K562 (cell line): Measurements from ENCODE around the gene HSD17B1. TPM values are rescaled to one million over a fixed set of nuclear protein-coding genes. Genes with fewer than 3 reads are reported as not detected.

Experiments
- CHCHD3 ChIP-seq: fragments of 250-450 bp; sonication (Bioruptor Pico); IDR thresholded peaks from 2 replicates; pipeline ENCODE4 v2.1.2; 2022; ENCODE audit warnings: mild to moderate bottlenecking
- ERF ChIP-seq: fragments of 450-650 bp; formaldehyde crosslinking; IDR thresholded peaks from 2 replicates; pipeline ENCODE4 v1.4.0; 2020; ENCODE audit warnings: mild to moderate bottlenecking, mixed read lengths
- GTF2F1 ChIP-seq: IDR thresholded peaks from 2 replicates; pipeline ENCODE4 v1.6.1; 2011; ENCODE audit warnings: low read depth, low read length, improper control_type of control experiment
- HDGF ChIP-seq: fragments of 450-650 bp; IDR thresholded peaks from 2 replicates; pipeline ENCODE4 v1.6.1; 2016
- HMG20A ChIP-seq: fragments of 450-650 bp; formaldehyde crosslinking; conservative IDR thresholded peaks from 2 replicates; pipeline ENCODE4 v1.4.0; 2020; ENCODE audit warnings: mild to moderate bottlenecking, mixed read lengths
- JUNB ChIP-seq: fragments of 450-650 bp; formaldehyde crosslinking; conservative IDR thresholded peaks from 2 replicates; pipeline ENCODE4 v1.4.0; 2020; ENCODE audit warnings: mild to moderate bottlenecking
- NR2C1 ChIP-seq, 2 experiments: fragments of 450-650 bp; IDR thresholded peaks; 2 replicates each; pipeline ENCODE4 v1.6.1; 2017; ENCODE audit warnings: mild to moderate bottlenecking in 2 of 2, antibody characterized with exemption in 1 of 2, inconsistent platforms in 1 of 2, missing compliant biosample characterization in 1 of 2, missing genetic modification characterization in 1 of 2
- PCBP1 ChIP-seq: fragments of 200-400 bp; formaldehyde crosslinking; IDR thresholded peaks from 2 replicates; pipeline ENCODE4 v1.6.1; 2018; ENCODE audit warnings: mild to moderate bottlenecking, low read depth, low read length; ENCODE audit not compliant: poor library complexity, severe bottlenecking
- POLR3G ChIP-seq: IDR thresholded peaks from 2 replicates; pipeline ENCODE4 v1.6.1; 2011; ENCODE audit not compliant: insufficient read length, insufficient replicate concordance; ENCODE audit errors: extremely low read depth
- PTRF ChIP-seq: fragments of 450-650 bp; IDR thresholded peaks from 2 replicates; pipeline ENCODE4 v1.6.1; 2016; ENCODE audit warnings: mild to moderate bottlenecking, missing genetic modification characterization, missing compliant biosample characterization
- RBM22 ChIP-seq: fragments of 200-400 bp; formaldehyde crosslinking; IDR thresholded peaks from 2 replicates; pipeline ENCODE4 v1.6.1; 2018; ENCODE audit warnings: low read length, low read depth; ENCODE audit not compliant: poor library complexity, severe bottlenecking
- RUNX1 ChIP-seq: sonication (generic); IDR thresholded peaks from 2 replicates; pipeline ENCODE4 v1.6.1; 2016; ENCODE audit warnings: antibody characterized with exemption, low read depth
- TCF3 ChIP-seq: sonication (generic); formaldehyde crosslinking; IDR thresholded peaks from 2 replicates; pipeline ENCODE4 v1.4.0; 2020; ENCODE audit warnings: mild to moderate bottlenecking, missing genetic modification reagents
- ZNF311 ChIP-seq: fragments of 250-450 bp; sonication (Bioruptor Pico); IDR thresholded peaks from 2 replicates; pipeline ENCODE4 v1.4.0; 2020; ENCODE audit warnings: mild to moderate bottlenecking, moderate library complexity
- ZNF589 ChIP-seq: fragments of 200-800 bp; sonication (Bioruptor generic); IDR thresholded peaks from 2 replicates; pipeline ENCODE4 v1.6.1; 2016; ENCODE audit warnings: low read depth, missing genetic modification characterization, missing compliant biosample characterization
- polyA plus RNA-seq, 8 experiments: library from polyadenylated mRNA; depleted of rRNA in 4 of 8; stranded (reverse) in 5 of 8; unstranded in 3 of 8; fragments of >200 nt; fragmentation: Nextera tagmentation in 2 of 8; fragmentation: Illumina TruSeq in 1 of 8; extraction: Ambion mirVana in 2 of 8; extraction: Trizol in 1 of 8; gene quantifications; 2 replicates each; pipeline versions ENCODE4 v1.2.1 to v1.2.3, GENCODE V29; 2011 to 2014; ENCODE audit warnings: inconsistent platforms in 1 of 8, missing spikeins in 1 of 8
- total RNA-seq, 7 experiments: library from RNA; depleted of rRNA in 6 of 7; stranded (reverse); fragments of >200 nt in 6 of 7; fragmentation: Illumina TruSeq in 2 of 7; extraction: Trizol in 2 of 7; gene quantifications; 2 replicates each; pipeline versions ENCODE4 v1.2.1 to v1.2.3, GENCODE V29; 2011 to 2021; ENCODE audit warnings: low replicate concordance in 1 of 7
- TF ChIP-seq, protein P1 (sequence below): sonication (generic); IDR thresholded peaks from 2 replicates; pipeline ENCODE4 v1.6.1; 2016
- TF ChIP-seq, protein P2 (sequence below): fragments of 200-800 bp; sonication (Bioruptor generic); IDR thresholded peaks from 2 replicates; pipeline ENCODE4 v1.6.1; 2017; ENCODE audit warnings: missing genetic modification characterization, missing compliant biosample characterization
- TF ChIP-seq, protein P3 (sequence below): fragments of 450-650 bp; IDR thresholded peaks from 2 replicates; pipeline ENCODE4 v1.6.1; 2014; ENCODE audit warnings: low read depth, mild to moderate bottlenecking, moderate library complexity, borderline replicate concordance
- TF ChIP-seq, protein P4 (sequence below): sonication (generic); formaldehyde crosslinking; IDR thresholded peaks from 2 replicates; pipeline ENCODE4 v1.8.0; 2022; ENCODE audit warnings: missing genetic modification reagents, mild to moderate bottlenecking, moderate library complexity, borderline replicate concordance
- TF ChIP-seq, protein P5 (sequence below): IDR thresholded peaks from 2 replicates; pipeline ENCODE4 v1.6.1; 2011; ENCODE audit warnings: borderline replicate concordance, low read depth, mild to moderate bottlenecking, moderate library complexity, low read length; ENCODE audit not compliant: insufficient read depth, poor library complexity, severe bottlenecking
- TF ChIP-seq, protein P6 (sequence below): fragments of 250-450 bp; sonication (Bioruptor Pico); IDR thresholded peaks from 2 replicates; pipeline ENCODE4 v1.8.0; 2021; ENCODE audit warnings: moderate library complexity, mild to moderate bottlenecking, inconsistent platforms

HSD17B1 gene
- total and polyA plus RNA-seq, 9 of the 15 experiments (the other 6 are each of a cell fraction or from before 2014, with no cell fraction given), result 0.55 to 21.1 (median 3.6) TPM

DNA sequence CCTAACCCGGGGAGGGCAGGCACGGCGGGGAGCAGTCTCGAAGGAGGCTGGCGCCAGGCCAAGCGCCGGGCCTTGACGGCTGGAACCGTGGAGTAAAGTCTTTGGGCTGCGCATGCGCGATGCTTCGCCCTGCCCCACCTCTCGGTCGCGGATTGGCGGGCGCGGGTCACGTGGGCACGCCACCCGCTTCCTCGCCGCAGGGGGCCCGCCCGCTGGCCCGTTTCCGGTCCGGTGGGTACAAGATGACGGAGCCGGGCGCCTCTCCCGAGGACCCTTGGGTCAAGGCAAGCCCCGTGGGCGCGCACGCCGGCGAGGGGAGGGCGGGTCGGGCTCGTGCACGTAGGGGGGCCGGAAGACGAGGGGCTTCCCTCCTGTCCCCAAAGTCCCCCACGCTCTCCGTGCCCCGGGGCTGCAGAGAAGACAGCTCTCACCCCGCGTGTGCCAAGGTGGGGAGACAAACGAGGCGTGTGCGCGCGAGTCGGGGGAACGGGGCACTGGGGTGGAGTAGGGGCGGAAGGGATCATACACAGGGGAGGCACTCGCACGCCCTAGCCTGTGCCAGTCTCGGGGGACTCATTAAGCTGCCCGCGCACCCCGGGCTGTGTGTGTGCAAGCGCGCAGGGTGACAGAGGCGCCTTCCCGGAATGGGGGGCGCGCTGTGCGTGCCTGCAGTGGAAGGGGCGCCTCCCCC lies 14.3 kb downstream of the HSD17B1 start, which contains the start of gene MLX (continued):
- TF ChIP-seq, protein P1, sequence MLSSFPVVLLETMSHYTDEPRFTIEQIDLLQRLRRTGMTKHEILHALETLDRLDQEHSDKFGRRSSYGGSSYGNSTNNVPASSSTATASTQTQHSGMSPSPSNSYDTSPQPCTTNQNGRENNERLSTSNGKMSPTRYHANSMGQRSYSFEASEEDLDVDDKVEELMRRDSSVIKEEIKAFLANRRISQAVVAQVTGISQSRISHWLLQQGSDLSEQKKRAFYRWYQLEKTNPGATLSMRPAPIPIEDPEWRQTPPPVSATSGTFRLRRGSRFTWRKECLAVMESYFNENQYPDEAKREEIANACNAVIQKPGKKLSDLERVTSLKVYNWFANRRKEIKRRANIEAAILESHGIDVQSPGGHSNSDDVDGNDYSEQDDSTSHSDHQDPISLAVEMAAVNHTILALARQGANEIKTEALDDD, result no peak
- TF ChIP-seq NR2C1 (IDR thresholded peaks at IDR 0.05), result no peak
- TF ChIP-seq NR2C1 (tag; IDR thresholded peaks at IDR 0.05), result no peak
- TF ChIP-seq, protein P2, sequence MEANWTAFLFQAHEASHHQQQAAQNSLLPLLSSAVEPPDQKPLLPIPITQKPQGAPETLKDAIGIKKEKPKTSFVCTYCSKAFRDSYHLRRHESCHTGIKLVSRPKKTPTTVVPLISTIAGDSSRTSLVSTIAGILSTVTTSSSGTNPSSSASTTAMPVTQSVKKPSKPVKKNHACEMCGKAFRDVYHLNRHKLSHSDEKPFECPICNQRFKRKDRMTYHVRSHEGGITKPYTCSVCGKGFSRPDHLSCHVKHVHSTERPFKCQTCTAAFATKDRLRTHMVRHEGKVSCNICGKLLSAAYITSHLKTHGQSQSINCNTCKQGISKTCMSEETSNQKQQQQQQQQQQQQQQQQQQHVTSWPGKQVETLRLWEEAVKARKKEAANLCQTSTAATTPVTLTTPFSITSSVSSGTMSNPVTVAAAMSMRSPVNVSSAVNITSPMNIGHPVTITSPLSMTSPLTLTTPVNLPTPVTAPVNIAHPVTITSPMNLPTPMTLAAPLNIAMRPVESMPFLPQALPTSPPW (CRISPR knock-in tag), result peak; percentile 87
- TF ChIP-seq HDGF, result no peak
- TF ChIP-seq RUNX1, result no peak
- TF ChIP-seq CHCHD3, result no peak
- no peak for TF ChIP-seq JUNB (CRISPR knock-in tag)
- TF ChIP-seq HMG20A (CRISPR knock-in tag), result no peak
- TF ChIP-seq GTF2F1, result no peak
- no peak for TF ChIP-seq POLR3G
- TF ChIP-seq, protein P3, sequence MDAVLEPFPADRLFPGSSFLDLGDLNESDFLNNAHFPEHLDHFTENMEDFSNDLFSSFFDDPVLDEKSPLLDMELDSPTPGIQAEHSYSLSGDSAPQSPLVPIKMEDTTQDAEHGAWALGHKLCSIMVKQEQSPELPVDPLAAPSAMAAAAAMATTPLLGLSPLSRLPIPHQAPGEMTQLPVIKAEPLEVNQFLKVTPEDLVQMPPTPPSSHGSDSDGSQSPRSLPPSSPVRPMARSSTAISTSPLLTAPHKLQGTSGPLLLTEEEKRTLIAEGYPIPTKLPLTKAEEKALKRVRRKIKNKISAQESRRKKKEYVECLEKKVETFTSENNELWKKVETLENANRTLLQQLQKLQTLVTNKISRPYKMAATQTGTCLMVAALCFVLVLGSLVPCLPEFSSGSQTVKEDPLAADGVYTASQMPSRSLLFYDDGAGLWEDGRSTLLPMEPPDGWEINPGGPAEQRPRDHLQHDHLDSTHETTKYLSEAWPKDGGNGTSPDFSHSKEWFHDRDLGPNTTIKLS, result 0 out of 2 replicates have a peak, but pooled peaks have one; percentile 4
- TF ChIP-seq, protein P4, sequence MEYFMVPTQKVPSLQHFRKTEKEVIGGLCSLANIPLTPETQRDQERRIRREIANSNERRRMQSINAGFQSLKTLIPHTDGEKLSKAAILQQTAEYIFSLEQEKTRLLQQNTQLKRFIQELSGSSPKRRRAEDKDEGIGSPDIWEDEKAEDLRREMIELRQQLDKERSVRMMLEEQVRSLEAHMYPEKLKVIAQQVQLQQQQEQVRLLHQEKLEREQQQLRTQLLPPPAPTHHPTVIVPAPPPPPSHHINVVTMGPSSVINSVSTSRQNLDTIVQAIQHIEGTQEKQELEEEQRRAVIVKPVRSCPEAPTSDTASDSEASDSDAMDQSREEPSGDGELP (CRISPR knock-in tag), result peak; percentile 81; the same call in 1 of the 2 replicates
- no peak for TF ChIP-seq TCF3 (CRISPR knock-in tag)
- TF ChIP-seq, protein P5, sequence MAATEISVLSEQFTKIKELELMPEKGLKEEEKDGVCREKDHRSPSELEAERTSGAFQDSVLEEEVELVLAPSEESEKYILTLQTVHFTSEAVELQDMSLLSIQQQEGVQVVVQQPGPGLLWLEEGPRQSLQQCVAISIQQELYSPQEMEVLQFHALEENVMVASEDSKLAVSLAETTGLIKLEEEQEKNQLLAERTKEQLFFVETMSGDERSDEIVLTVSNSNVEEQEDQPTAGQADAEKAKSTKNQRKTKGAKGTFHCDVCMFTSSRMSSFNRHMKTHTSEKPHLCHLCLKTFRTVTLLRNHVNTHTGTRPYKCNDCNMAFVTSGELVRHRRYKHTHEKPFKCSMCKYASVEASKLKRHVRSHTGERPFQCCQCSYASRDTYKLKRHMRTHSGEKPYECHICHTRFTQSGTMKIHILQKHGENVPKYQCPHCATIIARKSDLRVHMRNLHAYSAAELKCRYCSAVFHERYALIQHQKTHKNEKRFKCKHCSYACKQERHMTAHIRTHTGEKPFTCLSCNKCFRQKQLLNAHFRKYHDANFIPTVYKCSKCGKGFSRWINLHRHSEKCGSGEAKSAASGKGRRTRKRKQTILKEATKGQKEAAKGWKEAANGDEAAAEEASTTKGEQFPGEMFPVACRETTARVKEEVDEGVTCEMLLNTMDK, result no peak
- TF ChIP-seq, protein P6, sequence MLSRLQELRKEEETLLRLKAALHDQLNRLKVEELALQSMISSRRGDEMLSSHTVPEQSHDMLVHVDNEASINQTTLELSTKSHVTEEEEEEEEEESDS, result no peak
- no peak for TF ChIP-seq PTRF (tag)
- peak; percentile 86 for TF ChIP-seq RBM22
- no peak for TF ChIP-seq ERF
- peak; percentile 20 for TF ChIP-seq PCBP1
- TF ChIP-seq ZNF589 (CRISPR knock-in tag), result no peak
- no peak for TF ChIP-seq ZNF311 (CRISPR knock-in tag)
